Fibroblast of the aortic adventitia (primary cell): ENCODE data around the gene CDH20. TPM values are rescaled to one million over a fixed set of nuclear protein-coding genes. Genes with fewer than 3 reads are reported as not detected.

Experiments
- DNase-seq: peaks from one replicate; pipeline ENCODE4 v3.0.0-alpha.2; 2010; ENCODE audit warnings: low read depth
- H3K4me3 ChIP-seq: 2 replicates; pipeline ENCODE4 v1.5.1; 2011; ENCODE audit warnings: low read depth, mild to moderate bottlenecking, control low read depth, low read length, moderate library complexity
- CTCF ChIP-seq: IDR thresholded peaks from 2 replicates; pipeline ENCODE4 v1.5.1; 2011; ENCODE audit warnings: mild to moderate bottlenecking, low read length, control low read depth, inconsistent platforms; ENCODE audit not compliant: insufficient read depth
- total RNA-seq: library from RNA; depleted of rRNA; stranded (reverse); fragments of >200 nt; gene quantifications from 2 replicates; pipeline ENCODE4 v1.2.3, GENCODE V29; 2012; ENCODE audit warnings: low replicate concordance

Gene CDH20
- total RNA-seq, 1 donor, result 0.09 TPM

DNA sequence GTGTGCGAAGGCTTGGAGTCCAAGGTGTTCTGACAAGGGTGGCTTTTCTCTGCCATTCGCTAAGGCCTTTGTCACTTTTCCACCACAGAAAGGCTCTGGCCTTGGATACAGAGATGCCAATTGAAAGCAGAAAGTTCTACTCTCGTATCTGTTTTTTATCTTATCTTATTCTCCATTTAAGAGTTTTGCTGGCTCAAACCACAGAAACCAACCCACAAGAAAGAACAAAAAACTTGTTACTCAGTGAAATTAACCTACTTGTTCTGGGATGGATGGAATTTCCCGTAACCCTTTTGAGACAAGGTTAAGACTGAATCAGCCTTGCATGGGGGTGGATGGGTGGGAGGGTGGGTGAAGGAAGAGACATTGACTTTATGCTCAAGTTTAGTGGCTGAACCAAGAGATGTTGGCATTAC is 221.7 kb downstream of the CDH20 start:
- no peak for TF ChIP-seq CTCF
- peak; percentile 28 for DNase-seq
- H3K4me3 ChIP-seq, result no peak overlapping the region

- no peak overlapping the region for H3K4me3 ChIP-seq
- TF ChIP-seq CTCF, result no peak
- DNase-seq, result no peak
These were observed 223.1 kb downstream of the CDH20 start for GRCh38 chr18:61556316-61556715.

DNA sequence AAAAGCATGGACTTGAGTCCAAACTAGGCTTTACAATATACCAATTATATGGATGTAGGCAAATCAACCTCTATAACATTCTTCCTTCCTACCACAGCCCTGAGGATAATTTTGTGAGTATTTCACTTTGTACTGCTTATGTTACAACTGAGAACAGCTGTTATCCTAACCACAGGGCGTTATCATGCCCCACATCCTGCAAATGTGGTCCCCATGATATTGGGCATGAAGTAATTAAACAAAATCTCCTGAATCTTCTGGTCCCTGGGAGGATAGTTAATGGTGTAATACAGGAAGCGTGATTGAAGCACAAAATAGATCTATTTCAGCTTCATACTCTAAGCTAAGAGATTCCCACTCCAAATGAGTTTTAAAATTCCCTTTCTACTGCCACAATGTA is 223.6 kb downstream of the CDH20 start:
- TF ChIP-seq CTCF, result no peak
- H3K4me3 ChIP-seq, result no peak overlapping the region
- DNase-seq, result no peak

DNA sequence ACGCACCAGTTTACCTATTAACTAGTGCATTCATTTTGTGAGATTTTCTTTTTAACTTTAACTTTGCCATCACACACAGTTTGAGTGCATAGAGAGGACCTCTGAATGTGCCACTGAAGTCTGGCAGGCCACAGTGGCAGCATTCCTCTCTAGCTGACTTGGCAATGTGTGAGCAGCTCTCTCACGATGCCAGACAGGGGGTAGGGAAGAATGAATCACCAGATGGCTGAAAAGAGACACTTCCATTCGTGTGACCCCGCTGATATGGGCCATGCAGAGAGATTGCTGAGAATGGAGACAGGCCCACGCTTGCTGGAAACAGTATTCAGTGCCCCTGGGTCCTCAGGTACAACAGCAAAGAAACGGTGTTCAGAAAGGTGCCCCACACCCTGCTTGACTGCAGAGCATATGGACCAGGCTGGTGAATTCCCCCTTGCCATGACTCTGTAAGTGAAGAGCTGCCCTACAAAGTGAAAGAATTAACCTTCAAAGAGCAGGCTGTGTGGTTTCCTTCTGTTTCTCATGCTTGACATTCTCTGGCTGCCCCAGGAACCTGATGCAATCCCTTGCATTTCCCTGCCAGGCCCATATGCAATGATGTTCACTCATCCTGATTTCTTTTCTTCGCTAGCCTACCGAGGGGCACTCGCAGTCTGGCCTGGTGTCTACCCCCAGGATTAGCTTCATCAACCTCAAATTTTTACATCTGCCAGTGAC is 236.1 kb downstream of the CDH20 start:
- no peak overlapping the region for H3K4me3 ChIP-seq
- peak; percentile 78 for DNase-seq
- TF ChIP-seq CTCF, result no peak

GRCh38 chr18:61570070-61570469 is 236.8 kb downstream of the CDH20 start:
- TF ChIP-seq CTCF, result no peak
- H3K4me3 ChIP-seq, result no peak overlapping the region
- no peak for DNase-seq

- DNase-seq, result no peak
- H3K4me3 ChIP-seq, result no peak overlapping the region
- TF ChIP-seq CTCF, result no peak
These were observed 238.9 kb downstream of the CDH20 start for GRCh38 chr18:61572084-61572655.
